ENCODE results near the gene NT5DC3. TPM values are rescaled to one million over a fixed set of nuclear protein-coding genes. Genes with fewer than 3 reads are reported as not detected.

Gene NT5DC3
- total RNA-seq, 1 experiment from 2014 or later, result 19.7 TPM

DNA sequence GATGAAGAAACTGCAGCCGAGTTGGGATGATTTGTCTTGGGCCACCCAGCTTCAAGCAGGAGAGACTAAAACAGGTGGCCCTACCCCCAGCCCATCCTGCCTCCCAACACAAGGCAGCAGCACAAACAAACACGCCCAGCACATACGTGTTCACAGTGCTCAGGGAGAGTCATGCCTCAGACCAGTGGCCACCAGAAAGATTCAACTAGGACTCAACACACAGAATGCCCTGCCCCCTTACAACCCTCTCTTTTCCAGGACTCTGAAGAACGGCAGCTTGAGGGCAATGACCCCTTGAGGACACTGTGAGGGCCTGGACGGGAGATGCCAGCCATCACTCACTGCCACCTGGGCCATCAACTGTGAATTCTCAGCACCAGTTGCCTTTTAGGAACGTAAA is 75.0 kb downstream of the NT5DC3 start:
- DNase-seq (ENCODE audit: low spot score), result no peak
- TF ChIP-seq, protein P1, sequence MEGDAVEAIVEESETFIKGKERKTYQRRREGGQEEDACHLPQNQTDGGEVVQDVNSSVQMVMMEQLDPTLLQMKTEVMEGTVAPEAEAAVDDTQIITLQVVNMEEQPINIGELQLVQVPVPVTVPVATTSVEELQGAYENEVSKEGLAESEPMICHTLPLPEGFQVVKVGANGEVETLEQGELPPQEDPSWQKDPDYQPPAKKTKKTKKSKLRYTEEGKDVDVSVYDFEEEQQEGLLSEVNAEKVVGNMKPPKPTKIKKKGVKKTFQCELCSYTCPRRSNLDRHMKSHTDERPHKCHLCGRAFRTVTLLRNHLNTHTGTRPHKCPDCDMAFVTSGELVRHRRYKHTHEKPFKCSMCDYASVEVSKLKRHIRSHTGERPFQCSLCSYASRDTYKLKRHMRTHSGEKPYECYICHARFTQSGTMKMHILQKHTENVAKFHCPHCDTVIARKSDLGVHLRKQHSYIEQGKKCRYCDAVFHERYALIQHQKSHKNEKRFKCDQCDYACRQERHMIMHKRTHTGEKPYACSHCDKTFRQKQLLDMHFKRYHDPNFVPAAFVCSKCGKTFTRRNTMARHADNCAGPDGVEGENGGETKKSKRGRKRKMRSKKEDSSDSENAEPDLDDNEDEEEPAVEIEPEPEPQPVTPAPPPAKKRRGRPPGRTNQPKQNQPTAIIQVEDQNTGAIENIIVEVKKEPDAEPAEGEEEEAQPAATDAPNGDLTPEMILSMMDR (conservative IDR thresholded peaks at IDR 0.05; ENCODE audit: low read depth, low read length), result no peak
- no peak for TF ChIP-seq EZH2 (IDR thresholded peaks at IDR 0.05; ENCODE audit: borderline replicate concordance, low read depth, low read length, poor library complexity, severe bottlenecking)

DNA sequence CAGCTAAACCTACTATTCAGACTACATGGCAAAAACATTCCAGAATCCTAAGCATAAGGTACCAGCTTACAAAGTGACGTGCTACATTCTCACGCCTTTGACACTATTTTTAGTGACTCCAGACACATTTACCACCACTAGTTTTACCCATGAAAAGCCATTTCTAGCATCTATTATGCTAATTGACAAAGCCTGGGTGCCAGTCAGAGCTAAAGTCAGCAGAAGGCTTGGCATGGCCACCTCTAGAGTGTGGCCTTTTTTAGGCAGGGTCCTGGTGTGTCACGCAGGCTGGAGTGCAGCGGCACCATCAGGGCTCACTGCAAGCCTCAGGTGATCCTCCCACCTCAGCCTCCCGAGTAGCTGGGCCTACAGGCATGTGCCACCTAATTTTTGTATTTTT is 75.7 kb downstream of the NT5DC3 start:
- H3K4me3 ChIP-seq (ENCODE audit: low read depth, low read length, poor library complexity, severe bottlenecking), result no peak overlapping the region
- ChIA-PET POLR2A (ENCODE audit: low non-redundant PET) (no interaction called here), CTCF (no interaction called here)
- no peak for DNase-seq (ENCODE audit: low spot score)
- peaks cover 8% of the 10 kb centered on the region for H3K4me1 ChIP-seq (ENCODE audit: insufficient read depth, low read length, poor library complexity, severe bottlenecking)
- peaks cover 9% of the 10 kb centered on the region for H3K36me3 ChIP-seq (ENCODE audit: insufficient read depth, low read length, poor library complexity, severe bottlenecking)
- no TSS peak for BruUV-seq (replicated peaks)
- H3K9me3 ChIP-seq (ENCODE audit: low read depth, low read length, poor library complexity, severe bottlenecking), result no peaks in the 10 kb centered on the region
- H3K27me3 ChIP-seq (replicated peaks; ENCODE audit: insufficient read depth, low read depth, low read length, poor library complexity), result no peaks in the 10 kb centered on the region
- intact Hi-C loops (cut with micrococcal nuclease; ENCODE audit: unreplicated experiment), result loop anchor here (10.0 kb wide), 1 partner anchor 339 kb away; no protein-coding TSS in a partner anchor
- TF ChIP-seq, protein P1 (conservative IDR thresholded peaks at IDR 0.05; ENCODE audit: low read depth, low read length), result no peak
- TF ChIP-seq EZH2 (IDR thresholded peaks at IDR 0.05; ENCODE audit: borderline replicate concordance, low read depth, low read length, poor library complexity, severe bottlenecking), result no peak
- H3K27ac ChIP-seq (ENCODE audit: low read depth, low read length, poor library complexity, severe bottlenecking), result no peak overlapping the region

More for the DNA sequence above, 75.0 kb downstream of the NT5DC3 start:
- ChIA-PET CTCF (no interaction called here), POLR2A (ENCODE audit: low non-redundant PET) (no interaction called here)
- H3K27ac ChIP-seq (ENCODE audit: low read depth, low read length, poor library complexity, severe bottlenecking), result no peak overlapping the region
- peaks cover 8% of the 10 kb centered on the region for H3K4me1 ChIP-seq (ENCODE audit: insufficient read depth, low read length, poor library complexity, severe bottlenecking)
- intact Hi-C loops (cut with micrococcal nuclease; ENCODE audit: unreplicated experiment), result loop anchor here (10.0 kb wide), 1 partner anchor 339 kb away; no protein-coding TSS in a partner anchor
- no TSS peak for BruUV-seq (replicated peaks)
- H3K27me3 ChIP-seq (replicated peaks; ENCODE audit: insufficient read depth, low read depth, low read length, poor library complexity), result no peaks in the 10 kb centered on the region
- H3K36me3 ChIP-seq (ENCODE audit: insufficient read depth, low read length, poor library complexity, severe bottlenecking), result peaks cover 9% of the 10 kb centered on the region
- H3K4me3 ChIP-seq (ENCODE audit: low read depth, low read length, poor library complexity, severe bottlenecking), result no peak overlapping the region
- no peaks in the 10 kb centered on the region for H3K9me3 ChIP-seq (ENCODE audit: low read depth, low read length, poor library complexity, severe bottlenecking)

DNA sequence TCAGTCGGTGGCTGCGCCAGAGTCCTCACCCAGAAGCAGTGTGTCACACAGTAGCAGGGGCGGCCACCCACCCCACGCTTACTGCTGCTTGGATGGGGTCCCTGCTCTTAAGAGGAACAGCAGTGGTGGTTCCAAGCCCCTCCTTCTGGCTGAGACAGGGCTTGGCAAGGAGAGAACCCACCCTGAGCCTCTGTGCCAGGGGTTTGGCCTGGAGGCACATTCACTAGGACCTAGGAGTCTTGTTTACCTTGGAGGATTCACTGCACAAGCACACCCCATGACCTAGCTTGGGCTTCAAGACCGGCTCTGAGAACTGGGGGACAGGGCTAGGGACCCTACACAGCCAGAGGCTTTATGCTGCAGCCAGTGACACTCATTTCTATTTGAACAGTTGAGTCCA is 78.6 kb downstream of the NT5DC3 start:
- POLR2A ChIA-PET (ENCODE audit: low non-redundant PET), result no interaction called here
- no TSS peak for BruUV-seq (replicated peaks)
- no peak overlapping the region for H3K4me3 ChIP-seq (ENCODE audit: low read depth, low read length, poor library complexity, severe bottlenecking)
- no peaks in the 10 kb centered on the region for H3K27me3 ChIP-seq (replicated peaks; ENCODE audit: insufficient read depth, low read depth, low read length, poor library complexity)
- intact Hi-C loops (cut with micrococcal nuclease; ENCODE audit: unreplicated experiment), result loop anchor here (10.0 kb wide), 1 partner anchor 342 kb away; no protein-coding TSS in a partner anchor
- no peak for DNase-seq (ENCODE audit: low spot score)
- H3K36me3 ChIP-seq (ENCODE audit: insufficient read depth, low read length, poor library complexity, severe bottlenecking), result peaks cover 9% of the 10 kb centered on the region
- no peak overlapping the region for H3K27ac ChIP-seq (ENCODE audit: low read depth, low read length, poor library complexity, severe bottlenecking)
- no peaks in the 10 kb centered on the region for H3K9me3 ChIP-seq (ENCODE audit: low read depth, low read length, poor library complexity, severe bottlenecking)
- no peaks in the 10 kb centered on the region for H3K4me1 ChIP-seq (ENCODE audit: insufficient read depth, low read length, poor library complexity, severe bottlenecking)
- CTCF ChIA-PET, result no interaction called here
- TF ChIP-seq EZH2 (IDR thresholded peaks at IDR 0.05; ENCODE audit: borderline replicate concordance, low read depth, low read length, poor library complexity, severe bottlenecking), result no peak
- TF ChIP-seq, protein P1 (conservative IDR thresholded peaks at IDR 0.05; ENCODE audit: low read depth, low read length), result no peak

Data from A673 (cell line).